GM10847 (cell line): Measurements from ENCODE around the gene LUZP2.

ENCODE experiments used
- POLR2A ChIP-seq: IDR thresholded peaks from 2 replicates; pipeline ENCODE4 v1.6.1; 2011; ENCODE audit not compliant: insufficient read length; ENCODE audit errors: extremely low read depth

Gene LUZP2

GRCh38 chr11:24773322-24773721 is 276.5 kb downstream of the LUZP2 start:
- no peak for TF ChIP-seq POLR2A

- no peak for TF ChIP-seq POLR2A
Measured at GRCh38 chr11:24779791-24780190, 282.9 kb downstream of the LUZP2 start.

GRCh38 chr11:24781288-24781687 is 284.4 kb downstream of the LUZP2 start:
- TF ChIP-seq POLR2A: no peak

- no peak for TF ChIP-seq POLR2A
Measured at GRCh38 chr11:24793479-24793878, 296.6 kb downstream of the LUZP2 start.

- no peak for TF ChIP-seq POLR2A
Measured at GRCh38 chr11:24794064-24794463, 297.2 kb downstream of the LUZP2 start.

GRCh38 chr11:24805671-24806070 is 308.8 kb downstream of the LUZP2 start:
- TF ChIP-seq POLR2A: no peak

GRCh38 chr11:24808173-24808572 is 311.3 kb downstream of the LUZP2 start:
- no peak for TF ChIP-seq POLR2A

GRCh38 chr11:24819006-24819405 is 322.2 kb downstream of the LUZP2 start:
- no peak for TF ChIP-seq POLR2A

- no peak for TF ChIP-seq POLR2A
Measured at GRCh38 chr11:24819863-24820434, 323.1 kb downstream of the LUZP2 start.

- no peak for TF ChIP-seq POLR2A
Measured at GRCh38 chr11:24820541-24820940, 323.7 kb downstream of the LUZP2 start.

- no peak for TF ChIP-seq POLR2A
Measured at GRCh38 chr11:24828938-24829605, 332.2 kb downstream of the LUZP2 start.

GRCh38 chr11:24833573-24833972 is 336.7 kb downstream of the LUZP2 start:
- TF ChIP-seq POLR2A: no peak

GRCh38 chr11:24837112-24837511 is 340.3 kb downstream of the LUZP2 start:
- TF ChIP-seq POLR2A: no peak

- TF ChIP-seq POLR2A: no peak
Measured at GRCh38 chr11:24842308-24842707, 345.5 kb downstream of the LUZP2 start.

- no peak for TF ChIP-seq POLR2A
Measured at GRCh38 chr11:24844406-24844805, 347.6 kb downstream of the LUZP2 start.

GRCh38 chr11:24848857-24849256 is 352.0 kb downstream of the LUZP2 start:
- TF ChIP-seq POLR2A: no peak

GRCh38 chr11:24855951-24856350 is 359.1 kb downstream of the LUZP2 start:
- no peak for TF ChIP-seq POLR2A
